GM23338 (cell line): ENCODE measurements around the gene ADAMTS1. TPM values are rescaled to one million over a fixed set of nuclear protein-coding genes. Genes with fewer than 3 reads are reported as not detected.

Source experiments
- ATAC-seq: fragments of 200-7000 bp; cut with Tn5 transposase; 3 replicates; pipeline ENCODE4 v1.9.1; 2020
- DNase-seq: peaks from one replicate; pipeline ENCODE4 v3.0.0-alpha.2; 2015; ENCODE audit warnings: low spot score
- H2AFZ ChIP-seq: fragments of 200-600 bp; sonication (generic); 2 replicates; pipeline ENCODE4 v1.8.0; 2016; ENCODE audit warnings: antibody characterized with exemption, mild to moderate bottlenecking, moderate library complexity
- H3F3A ChIP-seq: fragments of 200-600 bp; sonication (generic); replicated peaks from 2 replicates; pipeline ENCODE4 v1.8.0; 2017; ENCODE audit warnings: antibody characterized with exemption, mixed run types, low read depth
- H3K27ac ChIP-seq: fragments of 200-600 bp; sonication (generic); 2 replicates; pipeline ENCODE4 v1.6.1; 2016; ENCODE audit warnings: low read depth
- H3K27me3 ChIP-seq: fragments of 200-600 bp; sonication (generic); 2 replicates; pipeline ENCODE4 v1.8.0; 2016; ENCODE audit warnings: mild to moderate bottlenecking, mixed run types, moderate library complexity; ENCODE audit not compliant: insufficient read depth
- H3K36me3 ChIP-seq: fragments of 200-600 bp; sonication (generic); 2 replicates; pipeline ENCODE4 v1.8.0; 2016; ENCODE audit warnings: mild to moderate bottlenecking; ENCODE audit not compliant: insufficient read depth
- H3K4me1 ChIP-seq: fragments of 200-600 bp; sonication (generic); 2 replicates; pipeline ENCODE4 v1.8.0; 2016; ENCODE audit warnings: mild to moderate bottlenecking, moderate library complexity; ENCODE audit not compliant: insufficient read depth
- H3K4me2 ChIP-seq: fragments of 200-600 bp; sonication (generic); 2 replicates; pipeline ENCODE4 v1.7.1; 2017; ENCODE audit warnings: mixed run types
- H3K4me3 ChIP-seq: fragments of 200-600 bp; sonication (generic); 2 replicates; pipeline ENCODE4 v1.6.1; 2016; ENCODE audit warnings: mixed run types
- H3K79me2 ChIP-seq: fragments of 200-600 bp; sonication (generic); replicated peaks from 2 replicates; pipeline ENCODE4 v1.8.0; 2017; ENCODE audit warnings: mild to moderate bottlenecking; ENCODE audit not compliant: insufficient read depth
- H3K9me2 ChIP-seq: fragments of 200-600 bp; sonication (generic); 2 replicates; pipeline ENCODE4 v1.8.0; 2017; ENCODE audit not compliant: insufficient read depth
- H4K20me1 ChIP-seq: fragments of 200-600 bp; sonication (generic); replicated peaks from 2 replicates; pipeline ENCODE4 v1.8.0; 2017; ENCODE audit warnings: mild to moderate bottlenecking; ENCODE audit not compliant: insufficient read depth
- H3K27ac Mint-ChIP-seq: 2 replicates; pipeline ENCODE4 v1.8.0; 2020; ENCODE audit warnings: inconsistent platforms, mild to moderate bottlenecking, moderate library complexity, mixed read lengths
- H3K27me3 Mint-ChIP-seq: 3 replicates; pipeline ENCODE4 v1.8.0; 2022; ENCODE audit warnings: low read depth, mild to moderate bottlenecking, moderate library complexity, mixed read lengths, inconsistent platforms; ENCODE audit not compliant: insufficient read depth, poor library complexity
- H3K36me3 Mint-ChIP-seq: 3 replicates; pipeline ENCODE4 v1.8.0; 2021; ENCODE audit warnings: low read depth, mild to moderate bottlenecking, inconsistent platforms, moderate library complexity, mixed read lengths
- H3K4me1 Mint-ChIP-seq: 3 replicates; pipeline ENCODE4 v1.8.0; 2020; ENCODE audit warnings: mild to moderate bottlenecking, inconsistent platforms, mixed read lengths
- H3K4me3 Mint-ChIP-seq: 3 replicates; pipeline ENCODE4 v1.8.0; 2021; ENCODE audit warnings: moderate library complexity, mild to moderate bottlenecking, inconsistent platforms, mixed read lengths
- H3K9me3 Mint-ChIP-seq: 3 replicates; pipeline ENCODE4 v1.8.0; 2020; ENCODE audit warnings: moderate library complexity, mild to moderate bottlenecking, inconsistent platforms, mixed read lengths
- CTCF ChIP-seq, 2 experiments: fragments of 200-600 bp in 1 of 2; sonication (generic) in 1 of 2; conservative IDR thresholded peaks; 2 replicates each; pipeline versions ENCODE4 v1.5.1 to v1.6.1; 2016 to 2017; ENCODE audit warnings: antibody characterized with exemption in 2 of 2, low read depth in 2 of 2, mild to moderate bottlenecking in 2 of 2, moderate library complexity in 1 of 2
- NANOG ChIP-seq: IDR thresholded peaks from 2 replicates; pipeline ENCODE4 v1.6.1; 2016; ENCODE audit warnings: antibody characterized with exemption, borderline replicate concordance
- POLR2AphosphoS5 ChIP-seq: IDR thresholded peaks from 2 replicates; pipeline ENCODE4 v1.6.1; 2016; ENCODE audit warnings: antibody characterized with exemption, low read depth
- ZNF462 ChIP-seq: fragments of 250-450 bp; sonication (Bioruptor Pico); IDR thresholded peaks from 2 replicates; pipeline ENCODE4 v1.5.0; 2020; ENCODE audit warnings: mild to moderate bottlenecking, moderate library complexity
- polyA plus RNA-seq: library from polyadenylated mRNA; unstranded; fragments of >200 nt; fragmentation: Nextera tagmentation; extraction: Ambion mirVana; gene quantifications from 2 replicates; pipeline ENCODE4 v1.2.1, GENCODE V29; 2016
- total RNA-seq: library from RNA; depleted of rRNA; stranded (reverse); fragments of >200 nt; shearing (Covaris generic); gene quantifications from 2 replicates; pipeline ENCODE4 v1.2.3, GENCODE V29; 2014

The ADAMTS1 gene
- total and polyA plus RNA-seq, 2 experiments from 2014 or later: 6.1 to 15.4 TPM

DNA sequence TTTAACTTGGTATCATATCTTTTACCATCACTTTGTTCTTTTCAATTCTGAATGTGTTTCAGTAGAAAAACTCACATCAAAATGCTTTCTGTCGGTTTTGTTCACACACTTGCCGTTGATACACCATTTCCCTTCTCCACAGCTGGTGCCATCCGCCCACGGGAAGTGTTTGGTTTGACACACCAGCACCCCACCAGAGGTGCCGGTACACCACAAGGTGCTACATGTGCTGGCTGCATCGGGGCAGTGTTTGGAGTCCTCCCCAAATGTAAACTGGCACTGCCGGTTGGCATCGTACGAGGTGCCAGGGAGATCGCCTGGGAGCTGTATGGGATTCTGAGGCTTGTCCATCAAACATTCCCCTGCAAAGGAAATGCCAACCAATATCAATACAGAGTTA, 5.0 kb downstream of the ADAMTS1 start:
- no peak overlapping the region for H2AFZ ChIP-seq
- H3K4me3 Mint-ChIP-seq: no peak overlapping the region
- peaks cover 17% of the 10 kb centered on the region for H3K27me3 Mint-ChIP-seq
- H3K9me2 ChIP-seq: no peaks in the 10 kb centered on the region
- no peak overlapping the region for H3K4me3 ChIP-seq
- no peak overlapping the region for H3K27ac Mint-ChIP-seq
- DNase-seq: no peak
- TF ChIP-seq POLR2AphosphoS5 (no peak), ZNF462 (CRISPR knock-in tag) (no peak)
- H3K27me3 ChIP-seq: peaks cover 12% of the 10 kb centered on the region
- peaks cover 69% of the 10 kb centered on the region for H3K36me3 Mint-ChIP-seq
- peaks cover 41% of the 10 kb centered on the region for H3K36me3 ChIP-seq
- no peak overlapping the region for H3K27ac ChIP-seq
- no peak overlapping the region for H3K4me2 ChIP-seq
- H4K20me1 ChIP-seq: no peaks in the 10 kb centered on the region
- ATAC-seq: no peak
- H3K4me1 Mint-ChIP-seq: peaks cover 13% of the 10 kb centered on the region
- H3K4me1 ChIP-seq: no peaks in the 10 kb centered on the region
- H3F3A ChIP-seq: no peaks in the 10 kb centered on the region
- H3K9me3 Mint-ChIP-seq: peaks cover 3% of the 10 kb centered on the region; the same call in 2 of the 3 replicates
- H3K79me2 ChIP-seq: peaks cover 35% of the 10 kb centered on the region

DNA sequence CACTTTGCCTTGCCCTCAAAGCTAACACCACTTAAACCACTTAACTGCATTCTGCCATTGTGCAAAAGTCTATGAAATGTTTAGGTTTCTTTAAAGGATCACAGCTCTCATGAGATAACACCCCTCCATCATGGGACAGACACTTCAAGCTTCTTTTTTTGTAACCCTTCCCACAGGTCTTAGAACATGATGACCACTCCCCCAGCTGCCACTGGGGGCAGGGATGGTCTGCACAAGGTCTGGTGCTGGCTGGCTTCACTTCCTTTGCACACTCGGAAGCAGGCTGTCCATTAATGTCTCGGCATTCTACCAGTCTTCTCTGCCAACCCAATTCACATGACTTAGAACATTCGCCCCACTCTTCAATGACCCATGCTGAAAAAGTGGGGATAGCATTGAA, 7.7 kb downstream of the ADAMTS1 start:
- Mint-ChIP-seq H3K9me3 (no peaks in the 10 kb centered on the region), H3K27ac (no peak overlapping the region), H3K27me3 (no peaks in the 10 kb centered on the region), H3K4me1 (peaks cover 9% of the 10 kb centered on the region), H3K4me3 (no peak overlapping the region), H3K36me3 (peaks cover 61% of the 10 kb centered on the region)
- H4K20me1 ChIP-seq: no peaks in the 10 kb centered on the region
- no peak overlapping the region for H3K4me3 ChIP-seq
- ATAC-seq: peak; percentile 33; the same call in 2 of the 3 replicates
- peaks cover 41% of the 10 kb centered on the region for H3K36me3 ChIP-seq
- peaks cover 22% of the 10 kb centered on the region for H3K79me2 ChIP-seq
- TF ChIP-seq NANOG (no peak), CTCF (conservative IDR thresholded peaks at IDR 0.05; ENCODE audit: low read depth in 2 of 2) (0 out of 4 replicates have a peak, but pooled peaks of 1 of the 2 experiments have one; percentile 17)
- H3K4me1 ChIP-seq: no peaks in the 10 kb centered on the region
- H3K27ac ChIP-seq: no peak overlapping the region
- H3K9me2 ChIP-seq: no peaks in the 10 kb centered on the region
- no peaks in the 10 kb centered on the region for H3F3A ChIP-seq
- H3K27me3 ChIP-seq: no peaks in the 10 kb centered on the region
- DNase-seq: no peak
- no peak overlapping the region for H2AFZ ChIP-seq
- H3K4me2 ChIP-seq: no peak overlapping the region
